Fibroblast of skin of right quadriceps (primary cell): ENCODE measurements around the gene USP12.
"Not testable (repeated sequence)": the region's sequence is repeated elsewhere in the genome, so short reads cannot be mapped to it uniquely, and the experiment has no call there.

Experiments used
- DNase-seq: peaks from one replicate; pipeline ENCODE4 v3.0.0-alpha.2; 2013

The USP12 gene

GRCh38 chr13:27147530-27148170 lies 24.0 kb downstream of the USP12 start:
- no peak for DNase-seq

DNA sequence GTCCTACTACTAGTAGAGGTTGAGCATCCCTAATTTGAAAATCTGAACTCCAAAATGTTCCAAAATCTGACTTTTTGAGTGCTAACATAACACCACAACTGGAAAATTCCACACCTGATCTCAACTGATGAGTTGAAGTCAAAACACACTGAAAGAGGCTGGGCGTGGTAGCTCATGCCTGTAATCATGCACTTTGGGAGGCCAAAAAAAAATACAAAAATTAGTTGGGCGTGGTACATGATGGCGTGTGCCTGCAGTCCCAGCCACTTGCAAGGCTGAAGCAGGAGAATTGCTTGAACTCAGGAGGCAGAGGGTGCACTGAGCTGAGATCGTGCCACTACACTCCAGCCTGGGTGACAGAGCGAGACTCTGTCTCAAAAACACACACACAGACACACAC lies 29.9 kb downstream of the USP12 start:
- DNase-seq = no peak

DNA sequence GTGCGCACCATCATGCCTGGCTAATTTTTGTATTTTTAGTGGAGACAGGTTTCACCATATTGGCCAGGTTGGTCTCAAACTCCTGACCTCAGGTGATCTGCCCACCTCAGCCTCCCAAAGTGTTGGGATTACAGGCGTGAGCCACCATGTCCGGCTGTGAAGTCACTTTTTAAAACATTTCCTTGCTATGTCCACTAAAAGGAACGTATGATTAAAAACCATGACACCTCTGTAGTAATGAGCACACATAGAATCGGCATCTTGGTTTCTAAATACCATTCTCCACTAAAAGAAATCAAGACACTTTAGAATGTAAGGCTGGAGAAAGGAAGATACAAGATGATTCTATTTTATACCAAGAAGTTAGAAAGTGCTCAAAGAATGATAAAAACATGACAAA lies 30.5 kb downstream of the USP12 start:
- DNase-seq = not testable (repeated sequence)

DNA sequence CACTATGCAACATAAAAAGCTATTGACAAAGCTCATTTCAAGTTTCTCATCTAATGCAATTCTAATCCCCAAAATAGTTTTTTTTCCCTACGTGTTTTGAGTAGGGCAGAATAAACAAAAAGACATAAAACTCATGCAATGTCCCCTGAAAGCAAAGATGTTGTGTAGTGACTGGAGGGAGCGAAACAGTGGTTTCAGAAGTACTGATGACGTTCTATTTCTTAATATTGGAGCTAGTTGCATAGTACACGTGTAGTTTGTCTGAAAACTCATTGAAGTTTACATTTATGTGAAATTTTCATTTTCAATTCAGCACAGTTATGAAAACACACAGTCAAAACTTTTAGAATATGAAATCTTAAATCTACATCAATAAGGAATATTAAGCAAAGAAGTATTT lies 31.6 kb downstream of the USP12 start:
- DNase-seq = no peak

DNA sequence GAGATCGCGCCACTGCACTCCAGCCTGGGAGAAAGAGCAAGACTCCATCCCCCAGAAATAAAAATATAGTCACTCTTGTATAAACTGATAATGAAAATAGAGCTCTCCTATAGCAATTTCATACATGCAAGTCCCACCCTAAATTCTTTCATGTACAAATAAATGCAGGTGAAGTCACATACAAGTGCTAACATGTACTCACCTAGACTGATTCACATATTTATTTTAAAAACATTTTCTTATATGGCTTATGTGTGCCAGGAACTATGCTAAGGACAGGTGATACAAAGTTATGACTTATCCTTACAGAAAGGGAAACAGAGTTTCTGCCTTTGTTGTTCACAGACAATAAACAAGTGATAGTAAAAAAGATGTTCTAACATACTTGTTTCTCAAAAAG lies 32.0 kb downstream of the USP12 start:
- no peak for DNase-seq

DNA sequence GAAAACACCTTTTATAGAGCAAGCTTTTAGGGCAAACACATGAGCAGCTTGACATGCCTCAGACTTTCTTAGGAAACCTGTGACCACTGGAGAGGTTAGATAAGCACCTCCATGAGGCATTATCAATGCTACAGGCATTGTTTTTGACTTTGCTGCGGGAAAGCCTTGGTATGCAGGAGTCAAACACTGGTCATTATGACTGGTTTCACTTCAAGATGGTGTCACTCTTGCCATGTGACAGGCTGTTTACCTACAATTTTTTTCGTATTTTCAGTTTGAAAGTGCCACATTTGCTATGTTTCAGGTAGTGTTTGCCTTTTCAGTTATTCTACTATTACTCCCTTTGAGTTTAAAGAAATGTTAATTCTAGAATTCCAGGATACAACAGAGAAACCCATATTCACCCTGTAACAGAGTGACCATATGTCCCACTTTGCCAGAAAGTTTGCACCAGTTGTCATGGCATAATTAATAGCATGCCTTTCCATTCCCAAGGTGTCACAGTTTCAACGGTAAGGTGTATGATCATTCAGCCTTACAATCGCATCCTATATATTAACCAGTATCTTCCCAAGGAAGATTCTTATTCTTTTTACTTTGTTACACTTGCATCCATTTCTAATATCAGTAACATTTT lies 33.0 kb downstream of the USP12 start:
- no peak for DNase-seq

- DNase-seq = no peak
Observed at GRCh38 chr13:27137759-27138158, 33.9 kb downstream of the USP12 start.

DNA sequence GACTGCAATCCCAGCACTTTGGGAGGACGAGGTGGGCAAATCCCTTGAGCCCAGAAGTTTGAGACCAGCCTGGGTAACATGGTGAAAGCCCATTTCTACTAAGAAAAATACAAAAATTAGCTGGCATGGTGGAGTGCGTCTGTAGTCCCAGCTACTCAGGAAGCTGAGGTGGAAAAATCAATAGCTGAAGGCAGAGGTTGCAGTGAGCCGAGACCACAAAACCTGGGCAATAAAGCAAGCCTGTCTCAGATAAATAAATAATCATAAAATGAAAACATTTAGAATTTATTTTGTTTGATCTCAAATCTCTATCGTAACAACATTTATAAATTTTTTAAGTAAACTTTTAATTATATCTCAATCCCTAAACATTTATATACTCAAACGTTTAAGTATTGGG lies 36.6 kb downstream of the USP12 start:
- DNase-seq = no peak

GRCh38 chr13:27133889-27134288 lies 37.7 kb downstream of the USP12 start:
- DNase-seq = no peak

GRCh38 chr13:27132538-27132937 lies 39.1 kb downstream of the USP12 start:
- DNase-seq = no peak

- no peak for DNase-seq
Observed at GRCh38 chr13:27131906-27132305, 39.7 kb downstream of the USP12 start.

GRCh38 chr13:27130979-27131623 lies 40.5 kb downstream of the USP12 start:
- DNase-seq = no peak

DNA sequence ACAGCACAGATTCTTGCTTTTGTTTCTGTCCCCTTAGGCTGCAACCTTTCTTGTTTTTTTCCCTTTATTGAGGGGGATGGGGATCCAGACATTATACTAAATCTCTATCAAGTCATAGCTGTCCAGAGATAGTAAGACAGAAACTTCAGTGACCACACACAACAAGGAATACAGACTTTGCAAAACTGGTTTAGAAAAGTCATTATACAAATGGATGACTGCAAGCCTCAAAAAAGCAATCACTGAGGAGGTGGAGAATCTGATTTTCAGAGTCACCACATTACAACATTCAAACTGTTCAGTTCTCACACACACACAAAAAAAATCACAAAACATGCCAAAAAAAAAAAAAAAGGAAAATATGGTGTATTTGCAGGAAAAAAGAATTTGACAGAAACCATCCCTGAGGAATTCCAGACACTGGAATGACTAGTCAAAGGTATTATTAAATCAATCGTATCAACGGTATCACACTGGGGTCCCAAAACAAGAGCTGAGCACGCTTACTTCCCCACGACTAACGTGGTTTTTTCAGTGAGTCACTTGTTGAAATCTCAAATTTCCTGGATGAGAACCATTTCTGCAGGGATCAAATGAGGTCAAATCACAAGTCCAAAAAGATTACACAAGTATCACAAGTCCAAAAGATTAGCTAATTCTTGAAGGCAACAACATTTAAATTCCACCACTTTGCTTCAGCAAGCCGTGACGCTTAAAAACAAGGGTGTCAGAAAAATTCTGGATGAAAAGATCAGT lies 41.2 kb downstream of the USP12 start:
- DNase-seq = peak; percentile 64

- DNase-seq = no peak
Observed at GRCh38 chr13:27128825-27129627, 42.6 kb downstream of the USP12 start.

- DNase-seq = no peak
Observed at GRCh38 chr13:27126859-27127258, 44.8 kb downstream of the USP12 start.

DNA sequence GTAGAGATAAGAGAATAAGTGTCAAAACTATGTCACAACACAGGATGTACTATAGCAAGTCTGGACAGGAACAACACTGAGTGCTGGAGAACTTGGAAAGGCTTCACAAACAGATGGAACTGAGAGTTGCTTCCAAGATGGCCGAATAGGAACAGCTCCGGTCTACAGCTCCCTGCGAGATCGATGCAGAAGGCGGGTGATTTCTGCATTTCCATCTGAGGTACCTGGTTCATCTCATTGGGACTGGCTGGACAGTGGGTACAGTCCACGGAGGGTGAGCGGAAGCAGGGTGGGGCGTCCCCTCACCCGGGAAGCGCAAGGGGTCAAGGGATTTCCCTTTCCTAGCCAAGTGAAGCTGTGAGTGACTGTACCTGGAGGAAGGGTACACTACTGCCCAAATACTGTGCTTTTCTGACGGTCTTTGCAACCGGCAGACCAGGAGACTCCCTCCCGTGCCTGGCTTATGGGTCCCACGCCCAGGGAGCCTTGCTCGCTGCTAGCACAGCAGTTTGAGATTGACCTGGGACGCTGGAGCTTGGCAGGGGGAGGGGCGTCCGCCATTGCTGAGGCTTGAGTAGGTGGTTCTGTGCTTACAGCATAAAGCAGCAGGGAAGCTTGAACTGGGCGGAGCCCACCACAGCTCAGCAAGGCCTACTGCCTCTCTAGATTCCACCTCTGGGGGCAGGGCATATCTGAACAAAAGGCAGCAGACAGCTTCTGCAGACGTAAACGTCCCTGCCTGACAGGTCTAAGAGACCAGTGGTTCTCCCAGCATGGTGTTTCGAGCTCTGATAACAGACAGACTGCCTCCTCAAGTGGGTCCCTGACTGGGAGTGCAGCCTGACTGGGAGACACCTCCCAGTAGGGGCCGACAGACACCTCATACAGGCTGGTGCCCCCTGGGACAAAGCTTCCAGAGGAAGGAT lies 46.0 kb downstream of the USP12 start:
- DNase-seq = no peak

DNA sequence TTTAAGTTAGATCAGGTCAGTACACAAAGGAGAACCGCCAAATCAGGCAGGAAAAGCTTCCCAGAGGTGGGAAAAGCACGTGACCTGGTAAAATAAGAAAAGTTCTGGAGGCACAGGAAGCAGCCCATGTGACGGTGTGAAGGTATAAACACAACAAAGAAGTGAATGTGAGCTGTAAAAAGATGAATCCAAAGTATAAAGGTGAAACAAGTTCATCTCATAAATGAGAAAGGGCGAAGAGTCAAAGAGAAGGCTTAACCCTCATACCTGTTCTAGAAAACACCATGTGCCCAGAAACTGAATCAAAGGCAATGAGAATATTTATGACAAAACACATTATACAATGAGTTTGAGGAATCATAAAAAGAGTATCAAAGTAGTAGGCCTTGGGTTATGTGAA lies 47.0 kb downstream of the USP12 start:
- no peak for DNase-seq

- not testable (repeated sequence) for DNase-seq
Observed at GRCh38 chr13:27123445-27123844, 48.2 kb downstream of the USP12 start.

DNA sequence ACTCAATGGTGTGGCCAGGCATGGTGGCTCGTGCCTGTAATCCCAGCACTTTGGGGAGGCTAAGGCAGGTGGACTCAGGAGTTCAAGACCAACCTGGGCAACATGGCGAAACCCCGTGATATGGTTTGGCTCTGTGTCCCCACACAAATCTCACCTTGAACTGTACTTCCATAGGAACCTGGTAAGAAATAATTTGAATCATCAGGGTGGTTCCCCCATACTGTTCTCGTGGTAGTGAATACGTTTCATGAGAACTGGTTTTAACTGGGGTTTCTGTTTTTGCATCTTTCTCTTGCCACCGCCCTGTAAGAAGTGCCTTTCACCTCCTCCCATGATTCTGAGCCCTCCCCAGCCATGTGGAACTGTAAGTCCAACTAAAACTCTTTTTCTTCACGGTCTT lies 49.6 kb downstream of the USP12 start:
- no peak for DNase-seq

GRCh38 chr13:27120811-27121210 lies 50.8 kb downstream of the USP12 start:
- no peak for DNase-seq

- peak; percentile 21 for DNase-seq
Observed at GRCh38 chr13:27120011-27120410, 51.6 kb downstream of the USP12 start.
